Activated T-cell treated with anti-CD3 and anti-CD28 coated beads for 4 hours (primary cell): ENCODE data around the gene NXPE1.

Experiments
- DNase-seq: peaks from one replicate; pipeline ENCODE4 v3.0.0-alpha.2; 2020

Gene NXPE1

GRCh38 chr11:114562166-114562916 lies 2.7 kb upstream of the NXPE1 start:
- no peak for DNase-seq

GRCh38 chr11:114556135-114556534 lies 3.5 kb downstream of the NXPE1 start:
- no peak for DNase-seq

DNA sequence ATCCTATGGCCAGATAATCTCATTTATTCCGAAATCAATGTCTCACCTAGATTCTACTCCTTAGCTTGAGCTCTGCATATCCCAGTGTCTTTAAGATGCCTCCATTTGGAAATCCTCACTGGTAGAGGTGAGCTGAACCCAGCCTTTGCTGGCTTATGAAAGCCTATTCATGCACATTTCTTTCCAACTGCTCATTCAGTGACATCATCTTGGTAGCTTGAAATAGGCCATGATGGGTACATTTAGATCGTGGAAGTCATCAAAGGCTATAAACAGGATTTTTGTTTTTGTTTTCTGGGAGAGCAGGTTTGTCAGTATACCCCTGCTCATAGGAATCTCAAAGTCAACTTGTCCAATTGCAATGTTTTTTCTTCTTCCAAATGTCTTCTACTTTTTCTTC lies 6.0 kb downstream of the NXPE1 start:
- no peak for DNase-seq

DNA sequence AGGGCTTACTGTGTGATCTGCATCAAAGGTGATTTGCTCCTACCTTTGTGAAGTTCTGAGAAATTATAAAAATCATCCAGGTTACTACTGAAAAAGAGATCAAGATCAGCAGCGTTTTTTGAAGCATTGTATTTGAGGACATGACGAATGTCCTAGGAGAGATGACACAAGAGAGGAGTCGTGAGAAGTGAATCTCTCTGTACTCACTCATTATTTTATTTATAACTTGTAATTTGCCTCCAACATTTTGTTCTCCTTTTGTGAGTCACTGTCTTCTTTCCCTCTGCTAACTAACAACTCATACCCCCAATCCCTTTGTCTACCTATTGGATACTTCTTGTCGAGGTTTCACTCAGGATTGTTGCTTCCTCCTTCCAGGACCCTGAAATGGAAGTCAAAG lies 8.6 kb downstream of the NXPE1 start:
- DNase-seq: no peak

DNA sequence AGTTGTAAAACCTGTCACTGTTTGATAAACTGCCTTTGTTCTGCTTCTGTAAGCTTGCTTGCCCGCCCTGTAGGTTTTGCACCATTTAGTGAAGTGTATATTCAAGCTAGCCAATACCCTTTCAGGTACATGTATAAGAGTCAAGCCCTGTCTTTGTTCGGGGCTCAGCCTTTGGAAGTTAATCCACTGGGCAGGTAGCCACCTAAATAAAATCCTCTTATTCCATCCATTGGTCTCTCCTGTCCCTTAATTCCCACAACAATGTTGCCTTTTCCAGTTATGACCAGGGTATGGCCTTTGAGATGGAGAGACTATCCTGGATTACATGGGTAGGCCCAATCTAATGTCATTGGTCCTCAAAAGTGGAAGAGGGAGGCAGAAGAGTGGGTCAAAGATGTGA lies 34.0 kb downstream of the NXPE1 start:
- DNase-seq: no peak

DNA sequence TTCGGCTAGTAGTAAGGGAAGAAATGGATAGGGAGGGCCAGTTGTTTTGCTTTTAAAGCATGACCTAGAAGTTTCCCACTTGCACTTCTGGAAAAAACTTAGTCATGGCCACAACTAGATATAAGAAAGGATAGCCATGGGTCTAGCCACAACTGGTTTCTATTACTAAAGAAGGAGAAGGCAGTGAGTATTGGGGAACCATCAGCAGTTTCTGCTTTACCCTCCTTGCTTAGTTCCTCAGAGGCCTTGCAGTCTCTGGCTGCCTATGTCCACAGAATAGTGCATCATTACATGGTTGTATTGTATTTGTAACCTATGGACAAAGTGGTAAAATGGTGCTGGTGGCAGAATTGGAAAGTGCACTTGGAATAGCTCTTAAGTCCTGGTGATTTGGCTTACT lies 35.6 kb downstream of the NXPE1 start:
- DNase-seq: no peak

GRCh38 chr11:114522818-114523217 lies 36.9 kb downstream of the NXPE1 start:
- no peak for DNase-seq

GRCh38 chr11:114511538-114511937 lies 48.1 kb downstream of the NXPE1 start:
- DNase-seq: no peak

- DNase-seq: no peak
These were observed 48.6 kb downstream of the NXPE1 start for GRCh38 chr11:114511079-114511478.

DNA sequence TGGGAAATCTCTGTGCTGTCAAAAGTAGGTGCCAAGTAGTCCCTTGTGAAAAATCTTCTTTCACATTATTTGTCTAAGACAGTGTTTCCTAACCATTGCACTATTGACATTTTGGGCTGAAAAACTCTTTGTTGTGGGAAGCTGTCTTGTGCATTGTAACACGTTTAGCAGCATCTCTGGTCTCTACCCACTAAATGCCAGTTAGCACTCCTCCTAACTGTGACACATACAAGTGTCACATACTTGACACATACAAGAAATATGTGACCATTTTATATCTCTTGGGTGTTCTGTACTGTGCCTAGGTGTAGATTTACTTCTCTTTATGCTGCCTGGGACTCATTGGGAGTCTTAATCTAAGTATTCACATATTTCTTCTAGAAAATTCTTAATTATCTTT lies 57.8 kb downstream of the NXPE1 start:
- DNase-seq: no peak

DNA sequence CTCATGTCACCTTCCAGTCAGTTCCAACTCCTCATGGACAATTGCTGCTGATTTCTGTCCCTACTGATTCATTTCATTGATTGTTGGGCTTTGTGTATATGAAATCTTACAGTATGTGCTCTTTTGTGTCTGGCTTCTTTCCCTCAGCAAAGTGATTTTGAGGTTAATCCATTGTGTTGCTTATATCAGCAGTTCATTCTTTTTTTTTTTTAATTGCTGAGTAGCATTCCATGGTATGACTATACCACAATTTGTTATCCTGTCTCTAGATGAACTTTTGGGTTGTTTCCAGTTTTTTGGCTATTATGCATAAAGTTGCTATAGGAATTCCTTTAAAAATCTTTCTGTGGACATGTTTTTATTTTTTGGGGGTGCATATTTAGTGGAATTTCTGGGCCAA lies 59.9 kb downstream of the NXPE1 start:
- no peak for DNase-seq

GRCh38 chr11:114496915-114497314 lies 62.8 kb downstream of the NXPE1 start:
- no peak for DNase-seq

- no peak for DNase-seq
These were observed 75.8 kb downstream of the NXPE1 start for GRCh38 chr11:114483929-114484328.

GRCh38 chr11:114482114-114482513 lies 77.6 kb downstream of the NXPE1 start:
- DNase-seq: no peak

DNA sequence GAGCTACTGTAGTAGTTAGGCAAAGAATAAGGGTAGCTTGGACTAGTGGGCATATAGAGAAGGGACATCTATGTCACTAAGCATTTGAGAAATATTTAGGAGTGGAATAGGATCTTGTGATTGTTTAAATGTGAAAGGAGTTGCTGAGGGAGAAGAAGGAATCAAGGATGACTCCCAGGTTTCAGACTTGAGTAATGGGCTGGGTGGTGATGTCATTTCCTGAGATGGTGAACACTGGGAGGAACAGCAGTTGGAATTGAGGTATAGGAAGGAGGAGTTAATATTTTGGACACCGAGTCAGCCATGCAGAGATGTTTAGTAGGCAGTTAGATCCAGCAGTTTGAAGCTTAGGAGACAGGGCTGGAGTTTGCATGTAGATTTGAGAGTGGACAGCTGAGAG lies 80.3 kb downstream of the NXPE1 start:
- no peak for DNase-seq

DNA sequence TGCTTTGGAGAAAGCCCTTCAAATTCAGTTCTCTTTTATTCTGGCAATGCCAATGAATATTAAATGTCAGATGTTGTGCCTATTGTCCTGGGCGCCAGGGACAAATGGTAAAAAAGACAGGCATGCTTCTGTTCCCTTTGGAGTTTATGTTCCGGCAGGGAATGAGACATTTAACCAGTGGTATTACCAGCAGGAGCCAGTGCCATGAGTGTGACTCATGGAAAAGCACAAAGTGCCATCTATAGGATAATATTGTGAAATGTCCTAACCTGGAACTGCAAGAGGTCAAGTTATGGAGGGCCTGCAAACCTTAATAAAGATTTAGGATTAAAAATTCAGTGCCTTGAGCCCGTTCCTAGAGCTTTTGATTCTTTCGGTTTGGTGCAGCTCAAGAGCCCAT lies 80.9 kb downstream of the NXPE1 start:
- no peak for DNase-seq

DNA sequence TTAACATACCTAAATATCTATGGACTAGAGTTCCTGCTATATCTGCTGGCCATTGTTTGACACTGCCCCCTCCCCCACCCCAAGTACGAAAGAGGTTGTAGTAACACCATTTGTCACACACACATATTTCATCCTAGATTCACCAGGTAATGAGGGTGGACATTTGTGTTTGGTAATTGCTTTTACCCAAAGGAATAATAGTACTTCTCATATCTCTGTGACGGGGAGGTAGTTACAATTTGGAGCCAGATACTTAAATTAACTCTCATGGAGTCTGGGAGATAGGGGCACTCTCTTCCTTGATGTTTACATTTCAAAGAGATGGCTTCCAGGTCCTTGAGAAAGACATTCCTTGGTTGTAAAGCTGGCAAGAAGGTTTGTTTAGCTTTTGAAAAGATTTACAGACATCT lies 81.7 kb downstream of the NXPE1 start:
- no peak for DNase-seq

GRCh38 chr11:114472661-114473060 lies 87.0 kb downstream of the NXPE1 start:
- DNase-seq: no peak
